GM18526 (cell line): ENCODE data around the gene POP5.

Source experiments
- POLR2A ChIP-seq: IDR thresholded peaks from 3 replicates; pipeline ENCODE4 v1.6.1; 2011; ENCODE audit not compliant: insufficient read length; ENCODE audit errors: extremely low read depth

The POP5 gene

DNA sequence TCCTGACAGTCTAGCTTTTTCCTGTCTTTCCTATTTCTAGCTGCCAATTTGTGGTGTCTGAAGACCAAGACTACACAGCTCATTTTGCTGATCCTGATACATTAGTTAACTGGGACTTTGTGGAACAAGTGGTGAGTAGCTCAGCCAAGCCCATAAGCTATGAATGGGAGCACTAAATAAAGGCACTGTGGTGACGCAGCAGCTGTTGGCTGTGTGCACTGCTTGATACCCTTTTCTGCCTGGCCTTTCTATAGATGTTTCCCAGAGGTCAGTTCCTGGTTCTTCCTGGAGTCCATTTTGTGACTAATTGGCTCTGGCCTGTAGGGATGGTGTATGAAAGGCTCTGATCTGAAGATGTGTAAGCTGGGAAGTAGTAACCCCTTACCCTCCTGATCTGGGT, 26.5 kb downstream of the POP5 start:
- TF ChIP-seq POLR2A = no peak

GRCh38 chr12:120546050-120546386, 35.2 kb downstream of the POP5 start:
- TF ChIP-seq POLR2A = no peak

DNA sequence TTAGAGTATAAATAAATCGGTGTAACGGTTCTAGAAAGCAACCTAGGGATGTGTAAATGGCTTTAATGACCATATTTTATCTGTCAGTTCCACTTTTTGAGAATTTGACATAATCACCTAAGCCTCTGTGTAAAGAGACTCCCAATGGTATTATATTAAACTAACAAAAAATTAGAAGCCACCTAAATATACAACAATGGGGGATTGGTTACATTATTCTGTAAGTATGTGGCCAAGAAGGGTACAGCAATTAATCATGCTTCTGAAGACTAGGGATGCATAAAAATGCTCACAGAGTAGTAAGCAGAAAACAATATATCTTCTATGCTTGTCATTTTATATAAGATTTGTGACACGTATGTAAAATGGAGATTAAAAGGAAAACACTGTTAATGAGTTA, 36.5 kb downstream of the POP5 start:
- TF ChIP-seq POLR2A = no peak

DNA sequence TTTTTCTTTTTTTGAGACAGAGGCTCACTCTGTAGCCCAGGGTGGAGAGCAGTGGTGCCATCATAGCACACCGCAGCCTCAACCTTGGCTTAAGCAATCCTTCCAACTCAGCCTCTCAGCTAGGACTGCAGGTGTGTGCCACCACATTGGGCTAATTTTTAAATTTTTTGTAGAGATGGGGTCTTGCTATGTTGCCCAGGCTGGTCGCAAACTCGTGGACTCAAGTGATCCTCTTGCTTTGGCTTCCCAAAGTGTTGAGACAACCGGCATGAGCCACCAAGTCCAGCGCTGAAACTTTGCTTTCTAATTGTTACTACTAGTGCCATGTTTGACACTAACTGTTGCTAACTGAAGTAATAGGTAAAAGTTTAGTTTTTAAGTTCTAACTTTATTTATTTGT, 39.0 kb downstream of the POP5 start:
- TF ChIP-seq POLR2A = no peak

GRCh38 chr12:120540445-120540844, 40.8 kb downstream of the POP5 start:
- no peak for TF ChIP-seq POLR2A

DNA sequence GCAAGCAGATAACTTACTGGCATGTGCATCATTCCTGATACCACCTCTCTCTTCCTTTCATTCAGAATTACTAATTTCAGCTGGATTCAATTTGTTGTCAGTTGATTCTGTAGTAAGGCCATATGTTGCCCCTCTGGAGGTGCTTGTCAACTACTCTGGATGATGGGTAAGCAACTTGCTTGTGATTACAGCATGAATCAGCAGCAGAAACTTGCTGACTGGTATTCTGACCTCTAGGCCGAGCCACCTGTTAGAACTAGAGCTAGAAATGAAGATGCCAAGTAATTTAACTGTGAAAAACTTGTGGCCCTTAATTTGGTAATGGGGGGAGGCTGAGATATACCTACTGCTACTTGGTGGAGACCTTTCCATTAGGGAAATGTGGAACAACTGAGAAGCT, 41.9 kb downstream of the POP5 start:
- no peak for TF ChIP-seq POLR2A

DNA sequence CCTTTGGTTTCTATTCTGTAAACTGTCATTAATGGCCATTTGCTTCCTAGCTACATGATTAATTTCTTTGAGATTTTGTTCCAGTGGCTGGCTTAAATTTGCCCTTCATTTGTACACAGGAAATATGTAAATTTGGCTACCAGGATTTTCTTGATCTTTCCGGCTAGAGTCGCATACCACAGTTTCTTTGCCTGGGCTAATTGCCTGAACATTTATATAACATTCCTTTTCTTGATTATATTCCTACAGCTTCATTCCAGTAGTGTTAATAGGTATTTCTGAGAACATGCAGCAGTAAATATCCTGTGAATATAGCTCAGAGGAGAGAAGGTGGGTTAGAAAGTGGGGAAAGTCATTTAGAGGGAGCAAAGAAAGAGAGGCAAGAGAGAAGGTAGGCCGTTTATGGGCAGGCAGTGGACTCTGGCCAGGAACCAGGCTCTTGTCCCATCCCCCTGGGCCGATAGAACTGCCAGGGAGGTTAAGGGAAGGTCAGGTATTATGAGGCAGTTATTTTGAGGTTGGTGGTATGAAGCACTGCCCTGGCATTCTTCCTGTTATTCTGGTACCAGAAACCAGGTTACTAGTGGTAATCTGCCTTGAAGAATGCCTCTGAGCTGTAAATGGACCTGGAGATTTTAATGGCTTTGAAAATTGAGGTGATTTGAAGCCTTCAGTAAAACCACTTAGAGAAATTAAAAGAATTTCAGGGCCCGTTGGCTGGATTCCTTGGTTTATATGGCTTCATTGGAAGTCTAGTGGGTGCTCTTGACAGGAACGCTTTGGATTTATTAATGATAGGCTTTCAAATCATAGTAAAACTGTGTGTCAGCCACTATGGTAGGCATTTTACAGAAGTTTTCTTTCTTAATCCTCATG, 42.7 kb downstream of the POP5 start:
- TF ChIP-seq POLR2A = no peak

- no peak for TF ChIP-seq POLR2A
Observed at GRCh38 chr12:120537856-120538220, 43.4 kb downstream of the POP5 start.

- no peak for TF ChIP-seq POLR2A
Observed at GRCh38 chr12:120536064-120536791, 45.0 kb downstream of the POP5 start.

- TF ChIP-seq POLR2A = peak; percentile 29
Observed at GRCh38 chr12:120534703-120535655, 46.2 kb downstream of the POP5 start.

DNA sequence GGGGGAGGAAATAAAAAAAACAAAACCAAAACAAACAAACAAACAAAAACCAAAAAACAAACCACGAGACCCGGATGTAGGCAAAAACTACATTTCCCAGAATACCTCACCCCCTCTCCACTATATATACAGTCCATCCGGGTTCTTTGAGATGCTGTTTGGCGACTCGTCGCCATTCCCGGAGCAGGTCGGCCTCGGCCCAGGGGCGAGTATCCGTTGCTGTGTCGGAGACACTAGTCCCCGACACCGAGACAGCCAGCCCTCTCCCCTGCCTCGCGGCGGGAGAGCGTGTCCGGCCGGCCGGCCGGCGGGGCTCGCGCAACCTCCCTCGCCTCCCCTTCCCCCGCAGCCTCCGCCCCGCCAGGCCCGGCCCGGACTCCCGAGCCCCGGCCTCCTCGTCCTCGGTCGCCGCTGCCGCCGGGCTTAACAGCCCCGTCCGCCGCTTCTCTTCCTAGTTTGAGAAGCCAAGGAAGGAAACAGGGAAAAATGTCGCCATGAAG, 46.9 kb downstream of the POP5 start, which contains the start of gene RNF10:
Gene RNF10, plus strand, starts transcription at position 154 of the 500 bp plus-strand sequence. CDS start 456 bp downstream, outside the sequence.
- peak; percentile 97 for TF ChIP-seq POLR2A

GRCh38 chr12:120532701-120533238, 48.4 kb downstream of the POP5 start:
- TF ChIP-seq POLR2A = no peak

DNA sequence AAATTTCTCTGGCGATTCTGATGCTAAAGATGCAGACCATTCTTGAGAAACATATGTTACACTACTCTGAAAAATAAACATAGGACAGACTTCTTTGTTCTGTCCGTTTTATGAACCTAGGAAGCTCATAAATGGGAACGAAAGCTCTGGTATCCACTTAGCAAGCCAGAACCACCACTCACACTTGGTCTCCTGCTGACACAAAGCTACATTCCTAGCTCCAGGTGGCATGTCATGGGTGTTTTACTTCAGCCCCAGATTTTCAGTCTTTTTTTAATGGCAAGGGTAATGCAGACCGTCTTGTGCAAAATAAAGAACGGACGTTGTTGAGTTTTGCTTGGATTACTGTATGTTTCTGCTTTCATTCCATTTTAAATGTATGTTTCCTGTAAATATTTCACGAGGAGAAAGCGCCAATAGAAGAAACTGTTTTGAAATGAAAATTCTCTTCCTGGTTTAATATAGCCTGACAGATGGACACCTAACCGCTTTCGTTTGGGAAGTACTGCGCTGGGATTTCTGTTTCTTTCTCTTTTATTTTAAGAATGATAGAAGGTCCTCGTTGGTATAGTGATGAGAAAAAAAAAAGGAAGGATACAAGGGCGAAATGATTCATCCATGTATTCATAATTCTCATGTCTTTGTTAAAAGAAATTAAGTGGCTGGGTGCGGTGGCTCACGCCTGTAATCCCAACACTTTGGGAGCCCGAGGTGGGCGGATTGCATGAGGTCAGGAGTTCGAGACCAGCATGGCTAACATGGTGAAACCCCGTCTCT, 51.4 kb downstream of the POP5 start:
- TF ChIP-seq POLR2A = no peak
